ENCODE measurements around the gene DOP1B. TPM values are rescaled to one million over a fixed set of nuclear protein-coding genes. Genes with fewer than 3 reads are reported as not detected.
"Not testable (repeated sequence)": the region's sequence is repeated elsewhere in the genome, so short reads cannot be mapped to it uniquely, and the experiment has no call there.

The DOP1B gene
- total RNA-seq, 1 experiment from 2014 or later: 3.3 TPM

GRCh38 chr21:36134803-36135390 is 21.7 kb upstream of the DOP1B start, which contains the start of gene CBR3:
TSS of gene CBR3 (plus strand) at chr21:36135079. CDS start at chr21:36135193, 114 bp downstream.
- peak; percentile 75 for DNase-seq (ENCODE audit: low read depth)

- peak; percentile 89 for DNase-seq (ENCODE audit: low read depth)
Measured at GRCh38 chr21:36135391-36136102, 21.1 kb upstream of the DOP1B start.

GRCh38 chr21:36139791-36140190 is 16.8 kb upstream of the DOP1B start:
- DNase-seq (ENCODE audit: low read depth): not testable (repeated sequence)

- peak; percentile 89 for DNase-seq (ENCODE audit: low read depth)
Measured at GRCh38 chr21:36141513-36141925, 15.1 kb upstream of the DOP1B start.

- not testable (repeated sequence) for DNase-seq (ENCODE audit: low read depth)
Measured at GRCh38 chr21:36144233-36144632, 12.4 kb upstream of the DOP1B start.

GRCh38 chr21:36145259-36145658 is 11.4 kb upstream of the DOP1B start:
- DNase-seq (ENCODE audit: low read depth): no peak

DNA sequence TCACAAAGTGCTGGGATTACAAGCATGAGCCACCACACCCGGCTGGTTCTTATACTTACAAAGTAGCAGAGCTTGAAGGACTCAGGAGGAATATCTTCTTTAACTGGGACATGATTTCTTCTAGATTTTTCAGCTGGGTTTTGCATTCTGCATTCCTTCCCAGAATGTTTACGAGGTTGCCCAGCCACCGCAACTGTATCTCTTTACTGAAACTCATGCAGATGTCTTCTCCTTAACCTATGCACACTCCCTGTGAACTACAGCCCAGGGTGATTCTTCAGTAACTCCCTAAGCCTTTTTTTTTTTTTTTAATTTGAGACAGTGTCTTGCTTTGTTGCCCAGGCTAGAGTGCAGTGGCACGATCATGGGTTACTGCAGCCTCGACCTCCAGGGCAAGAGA is 8.7 kb upstream of the DOP1B start:
- no peak for DNase-seq (ENCODE audit: low read depth)

DNA sequence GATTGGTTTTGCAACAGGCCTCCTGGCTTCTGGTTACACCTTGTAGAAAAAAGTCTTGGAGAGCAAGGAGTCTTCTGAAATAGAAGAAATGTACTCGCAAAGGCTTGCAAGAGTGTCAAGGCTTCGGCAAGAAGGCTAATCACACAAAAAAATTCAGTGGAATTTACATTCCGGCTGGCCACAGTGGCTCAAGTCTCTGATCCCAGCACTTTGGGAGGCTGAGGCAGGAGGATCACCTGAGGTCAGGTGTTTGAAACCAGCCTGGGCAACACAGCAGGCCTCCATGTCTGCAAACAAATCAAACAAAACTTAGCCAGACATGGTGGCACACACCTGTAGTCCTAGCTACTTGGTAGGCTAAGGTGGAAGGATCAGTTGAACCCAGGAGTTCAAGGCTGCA is 7.7 kb upstream of the DOP1B start:
- DNase-seq (ENCODE audit: low read depth): no peak

- peak; percentile 55 for DNase-seq (ENCODE audit: low read depth)
Measured at GRCh38 chr21:36149788-36150711, 6.6 kb upstream of the DOP1B start.

GRCh38 chr21:36155603-36156338 is 853 bp upstream of the DOP1B start:
- no peak for DNase-seq (ENCODE audit: low read depth)

DNA sequence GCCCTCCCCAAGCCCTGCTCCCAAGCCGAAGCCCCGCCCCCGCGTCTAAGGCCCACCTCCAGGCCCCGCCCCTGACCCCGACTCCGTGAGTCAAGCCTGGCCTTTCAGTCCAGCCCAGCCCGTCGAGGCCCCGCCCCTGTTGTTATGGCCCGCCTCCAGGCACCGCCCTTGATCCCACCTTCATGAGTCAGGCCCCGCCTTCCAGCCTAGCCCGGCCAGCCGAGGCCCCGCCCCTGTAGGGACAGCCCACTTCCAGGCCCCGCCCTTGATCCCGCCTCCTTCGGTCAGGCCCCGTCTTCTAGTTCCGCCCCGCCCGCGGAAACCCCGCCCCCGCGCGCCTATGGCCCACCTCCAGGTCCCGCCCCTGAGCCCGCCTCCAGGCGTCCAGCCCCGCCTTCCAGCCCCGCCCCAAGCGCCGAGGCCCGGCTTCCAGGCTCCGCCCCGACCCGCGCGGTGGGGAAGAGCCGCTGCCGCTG is 247 bp upstream of the DOP1B start:
- DNase-seq (ENCODE audit: low read depth): peak; percentile 100

GRCh38 chr21:36159356-36159921 is 2.8 kb downstream of the DOP1B start:
- DNase-seq (ENCODE audit: low read depth): no peak

DNA sequence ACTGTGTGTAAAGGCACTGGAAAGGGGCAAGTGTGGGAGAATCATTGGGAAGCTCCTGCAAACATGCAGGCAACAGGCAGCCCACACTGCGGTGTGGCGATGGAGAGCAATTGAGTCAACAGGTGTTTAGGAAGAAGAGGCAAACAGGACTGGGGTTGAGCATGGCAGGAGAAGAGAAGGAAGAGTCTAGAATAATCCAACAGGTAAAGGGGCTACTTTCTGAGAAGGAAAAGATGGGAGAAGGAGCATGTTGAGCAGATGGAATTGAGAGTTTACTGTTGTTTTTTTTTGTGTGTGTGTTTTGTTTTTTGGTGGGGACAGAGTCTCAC is 4.2 kb downstream of the DOP1B start:
- no peak for DNase-seq (ENCODE audit: low read depth)

DNA sequence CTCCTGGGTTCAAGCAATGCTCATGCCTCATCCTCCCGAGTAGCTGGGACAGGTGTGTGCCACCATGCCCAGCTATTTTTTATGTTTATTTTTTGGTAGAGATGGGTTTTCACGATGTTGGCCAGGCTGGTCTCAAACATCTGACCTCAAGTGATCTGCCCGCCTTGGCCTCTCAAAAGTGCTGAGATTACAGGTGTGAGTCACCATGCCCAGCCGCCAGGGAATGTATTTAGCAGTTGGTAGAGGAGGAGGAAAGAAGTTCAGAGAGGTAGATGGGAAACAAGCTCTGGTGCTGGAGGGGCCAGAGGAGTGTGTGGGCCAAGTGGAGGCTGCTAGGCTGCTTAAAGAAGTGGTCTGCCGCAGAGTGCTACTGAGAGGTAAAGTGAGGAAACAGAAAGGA is 6.0 kb downstream of the DOP1B start:
- peak; percentile 34 for DNase-seq (ENCODE audit: low read depth)

GRCh38 chr21:36163750-36164741 is 7.4 kb downstream of the DOP1B start:
- DNase-seq (ENCODE audit: low read depth): no peak

DNA sequence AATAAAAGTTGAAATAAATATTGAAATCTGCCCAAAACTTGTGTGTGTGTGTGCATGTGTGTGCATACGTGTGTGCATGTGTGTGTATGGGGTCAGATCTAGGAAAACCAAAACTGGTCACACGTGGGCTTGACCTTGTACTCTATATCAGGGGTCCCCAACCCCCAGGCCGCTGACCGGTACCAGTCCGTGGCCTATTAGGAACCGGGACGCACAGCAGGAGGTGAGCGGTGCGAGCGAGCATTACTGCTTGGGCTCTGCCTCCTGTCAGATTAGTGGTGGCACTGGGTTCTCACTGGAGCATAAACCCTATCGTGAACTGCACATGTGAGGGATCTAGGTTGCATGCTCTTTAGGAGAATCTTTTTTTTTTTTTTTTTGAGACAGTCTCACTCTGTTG is 8.7 kb downstream of the DOP1B start:
- DNase-seq (ENCODE audit: low read depth): no peak

- no peak for DNase-seq (ENCODE audit: low read depth)
Measured at GRCh38 chr21:36166705-36167104, 10.1 kb downstream of the DOP1B start.

DNA sequence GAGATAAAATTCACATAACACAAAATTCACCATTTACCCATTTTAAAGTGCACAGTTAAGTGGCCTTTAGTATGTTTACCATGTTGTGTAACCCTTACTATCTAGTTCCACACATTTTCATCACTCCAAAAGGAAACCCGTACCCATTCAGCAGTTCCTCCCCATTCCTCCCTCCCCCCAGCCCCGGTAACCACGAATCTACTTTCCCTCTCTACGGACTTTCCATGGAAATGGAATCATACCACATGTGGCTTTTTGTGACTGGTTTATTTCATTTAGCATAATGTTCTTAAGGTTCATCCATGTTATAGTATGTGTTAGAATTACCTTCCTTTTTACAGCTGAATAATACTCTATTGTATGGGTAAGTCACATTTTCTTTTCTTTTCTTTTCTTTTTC is 10.9 kb downstream of the DOP1B start:
- DNase-seq (ENCODE audit: low read depth): no peak

DNA sequence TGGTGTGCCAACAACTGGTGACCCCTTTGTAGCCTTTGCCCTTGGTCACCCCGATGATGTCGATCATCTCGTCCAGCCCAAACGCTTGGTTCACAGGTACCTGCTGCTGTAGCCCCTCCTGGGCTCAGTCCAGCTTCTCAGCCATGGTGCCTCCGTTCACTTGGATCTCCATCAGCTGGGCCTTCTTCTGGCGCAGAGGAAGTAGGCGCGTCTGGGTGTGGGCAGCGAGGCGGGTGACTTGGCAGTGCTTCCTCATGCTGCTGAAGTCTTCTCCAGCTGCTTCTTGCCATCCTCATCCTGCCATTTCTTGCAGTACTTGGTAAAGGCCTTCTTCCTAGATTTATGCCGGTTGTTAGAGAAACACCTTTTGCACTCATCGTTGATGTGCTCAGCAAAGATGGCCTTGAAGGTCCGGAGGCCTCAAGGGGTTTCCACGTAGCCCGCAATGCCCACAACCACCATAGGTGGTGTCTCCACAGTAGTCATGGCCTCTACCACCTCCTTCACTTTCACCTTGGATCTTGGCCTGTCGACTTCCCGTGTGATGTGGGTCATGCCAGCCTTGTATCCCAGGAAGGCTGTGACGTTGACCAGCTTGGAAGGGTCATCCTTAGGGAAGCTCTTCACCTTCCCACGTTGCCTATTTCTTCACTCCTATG is 13.0 kb downstream of the DOP1B start:
- DNase-seq (ENCODE audit: low read depth): no peak

GRCh38 chr21:36170823-36171222 is 14.2 kb downstream of the DOP1B start:
- no peak for DNase-seq (ENCODE audit: low read depth)
